Activated CD4-positive, CD25-positive, alpha-beta regulatory T cell treated with anti-CD3 and anti-CD28 coated beads, Interleukin-2, amount 50 U/mL, for 16 hours (primary cell): ENCODE results near the gene SDK2.

Experiments used
- DNase-seq: peaks from one replicate; pipeline ENCODE4 v3.0.0-alpha.2; 2020; ENCODE audit warnings: low read depth, low spot score

Gene SDK2

DNA sequence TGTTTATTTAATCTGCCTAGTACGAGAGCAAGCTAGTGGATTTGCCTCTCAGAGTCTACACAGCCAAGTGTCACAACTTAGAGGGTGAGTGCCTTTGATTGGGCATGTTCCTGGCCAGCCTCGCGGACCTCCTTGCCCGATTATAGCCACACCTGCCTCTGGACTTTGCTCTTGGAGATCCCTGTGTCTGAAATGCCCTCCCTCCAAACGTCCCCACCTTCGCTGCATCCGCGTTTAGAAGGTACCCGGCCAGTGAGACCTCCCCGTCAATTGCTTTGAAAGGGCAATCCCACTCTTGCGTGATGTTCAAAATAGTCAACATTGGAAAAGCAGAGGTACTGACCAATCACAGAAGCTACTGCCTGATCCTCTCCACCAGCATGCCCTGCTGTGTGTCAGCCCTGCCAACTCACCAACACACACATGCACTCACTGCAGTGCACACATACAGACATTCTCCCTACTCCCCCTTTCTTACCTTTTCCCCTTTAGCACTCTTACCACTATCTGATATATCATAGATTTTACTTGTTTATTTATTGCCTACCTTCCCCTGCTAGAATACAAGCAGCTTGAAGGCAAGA, 6.5 kb upstream of the SDK2 start:
- DNase-seq = no peak

DNA sequence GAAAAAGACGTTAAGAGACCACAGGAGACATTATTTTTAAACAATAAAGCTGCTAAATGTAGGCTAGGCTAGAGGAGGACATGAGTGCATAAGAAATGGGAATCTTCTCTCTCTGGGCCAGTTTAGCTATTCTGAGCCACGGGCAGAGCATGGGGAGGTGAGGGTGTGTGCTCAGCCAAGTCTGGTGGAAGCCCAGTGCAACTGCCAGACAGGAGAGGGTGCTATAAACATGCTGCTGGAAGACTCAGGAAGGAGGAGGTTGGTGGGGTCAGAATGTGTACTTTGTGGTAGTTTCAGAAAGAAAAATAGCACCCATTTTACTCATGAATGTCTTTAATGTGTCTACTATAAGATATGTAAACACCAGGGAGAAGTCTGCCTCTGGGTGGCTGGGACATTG, 5.9 kb upstream of the SDK2 start:
- DNase-seq = no peak

DNA sequence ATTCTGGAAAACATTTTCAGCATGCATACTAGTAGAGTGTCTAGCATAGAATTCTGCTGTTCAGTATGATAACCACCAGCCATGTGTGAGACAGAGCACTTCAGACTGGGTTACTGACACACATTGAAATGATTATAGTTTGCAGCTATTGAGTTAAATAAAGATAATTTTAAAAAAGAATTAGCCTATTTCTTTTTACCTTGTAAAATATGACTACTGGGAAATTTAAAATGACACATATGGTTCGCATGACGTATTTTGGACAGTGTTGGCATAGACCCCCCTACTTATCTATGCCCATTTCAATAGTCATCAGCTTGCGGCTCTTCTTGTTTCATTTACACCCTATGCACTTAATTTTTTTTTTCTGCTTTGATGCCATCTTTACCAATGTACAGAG, 4.7 kb upstream of the SDK2 start:
- no peak for DNase-seq

DNA sequence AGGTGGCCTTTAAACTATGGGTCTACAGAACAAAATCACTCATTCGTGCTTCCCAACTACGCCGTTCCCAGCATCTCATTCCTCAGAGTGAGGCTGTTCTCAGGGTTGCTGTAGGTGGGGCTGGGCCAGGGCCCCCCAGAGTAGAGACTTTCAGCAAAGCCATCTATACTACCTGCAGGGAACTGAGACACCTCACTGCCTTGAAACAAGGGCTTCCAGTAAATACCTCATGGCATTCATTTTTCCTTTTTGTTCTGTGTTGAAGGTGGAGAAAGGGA, 4.2 kb upstream of the SDK2 start:
- DNase-seq = no peak

- DNase-seq = no peak
Measured at GRCh38 chr17:73647772-73648542, 3.7 kb upstream of the SDK2 start.

- DNase-seq = no peak
Measured at GRCh38 chr17:73647301-73647695, 3.1 kb upstream of the SDK2 start.

- DNase-seq = no peak
Measured at GRCh38 chr17:73646409-73647300, 2.4 kb upstream of the SDK2 start.

DNA sequence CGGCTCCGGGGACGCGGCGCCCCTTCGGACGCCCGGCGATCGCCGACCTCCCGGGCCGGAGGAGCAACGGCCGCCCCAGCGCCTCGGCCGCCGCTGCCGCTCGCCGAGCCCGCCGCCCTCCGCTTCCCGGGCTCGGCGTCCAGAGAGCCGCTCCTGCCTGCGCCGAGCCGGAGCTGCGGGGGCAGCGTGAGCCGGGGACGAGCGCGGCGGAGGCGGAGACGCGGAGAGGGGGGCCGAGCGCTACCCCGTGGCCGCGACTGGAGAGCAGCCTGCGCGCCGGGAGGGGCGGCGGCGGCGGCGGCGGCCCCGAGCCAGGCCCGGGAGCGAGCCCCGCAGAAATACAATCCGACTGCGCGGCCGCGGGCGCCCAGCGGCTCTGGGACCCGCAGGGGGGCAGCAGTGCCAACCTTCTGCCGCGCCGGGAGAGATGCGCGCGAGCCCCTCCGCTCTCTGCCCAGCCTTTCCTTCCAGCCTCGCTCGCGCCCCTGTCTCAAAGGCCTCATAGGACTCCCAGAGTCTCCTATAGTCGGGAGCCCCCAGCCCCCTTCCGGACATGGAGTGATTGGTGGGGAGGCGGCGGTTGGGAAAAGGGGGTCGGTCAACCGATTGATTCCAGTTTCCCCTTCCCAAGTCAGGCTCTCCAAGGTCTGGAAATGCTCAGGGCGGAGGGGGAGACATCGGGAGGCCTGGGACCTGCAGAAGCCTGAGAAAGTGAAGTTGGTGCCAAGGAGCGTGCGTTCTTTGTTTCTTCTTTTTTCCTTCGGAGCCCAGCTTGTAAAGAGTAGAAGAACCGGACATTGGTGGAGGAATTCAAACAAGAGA, 1.0 kb upstream of the SDK2 start:
- no peak for DNase-seq

- DNase-seq = no peak
Measured at GRCh38 chr17:73643852-73644144, 447 bp downstream of the SDK2 start.

- no peak for DNase-seq
Measured at GRCh38 chr17:73643001-73643851, 1.0 kb downstream of the SDK2 start.

DNA sequence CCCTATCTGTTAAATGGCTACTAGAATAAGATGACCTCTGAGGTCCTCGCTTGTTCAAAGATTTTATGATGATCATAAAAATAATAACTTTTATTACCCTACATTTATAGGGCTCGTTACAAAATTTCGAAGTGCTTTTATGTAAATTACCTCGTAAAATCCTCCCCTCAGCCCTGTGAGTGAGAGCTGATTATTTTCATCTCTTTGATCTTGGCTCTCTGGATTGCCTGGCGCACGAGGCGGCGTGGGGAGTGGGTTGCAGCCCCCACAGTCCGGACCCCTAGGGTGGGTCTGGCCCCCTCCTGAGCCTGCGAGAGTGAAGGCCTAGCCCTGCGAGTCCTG, 1.6 kb downstream of the SDK2 start:
- no peak for DNase-seq

DNA sequence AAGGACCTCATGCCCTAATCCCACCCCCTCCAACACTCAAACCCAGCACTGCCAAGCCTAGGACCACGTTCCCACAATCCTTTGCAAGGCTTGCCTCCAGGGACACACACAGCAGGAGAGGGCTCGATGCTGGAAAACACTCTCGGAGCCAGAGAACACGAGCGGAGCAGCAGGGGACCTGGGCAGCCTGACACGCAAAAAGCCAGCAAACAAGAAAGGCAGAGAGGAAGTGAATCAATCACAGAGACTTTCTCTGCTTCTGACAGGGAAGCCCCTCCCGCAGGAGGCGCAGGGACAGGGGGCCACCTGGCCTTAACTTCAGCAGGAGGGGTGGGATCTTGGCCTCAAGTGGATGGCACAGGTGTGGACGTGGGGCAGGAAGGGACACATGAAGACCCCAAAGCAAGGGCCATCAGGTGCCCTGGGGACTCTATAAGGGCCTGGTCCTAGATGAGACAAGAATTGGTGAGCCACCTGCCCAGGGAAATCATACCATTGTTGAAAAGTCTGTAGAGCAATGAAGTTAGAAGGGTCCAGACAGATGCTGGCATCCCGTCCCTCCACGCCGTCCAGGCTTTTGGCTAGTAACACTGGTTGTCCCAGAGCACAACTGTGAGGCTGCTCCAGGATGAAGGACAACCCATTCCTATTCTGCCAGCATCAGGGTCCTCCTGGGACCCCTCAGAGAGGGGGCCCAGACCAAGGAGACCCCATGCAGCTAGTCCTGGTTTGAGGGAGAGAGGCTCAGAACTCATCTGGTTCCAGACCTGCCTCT, 2.2 kb downstream of the SDK2 start:
- DNase-seq = no peak

- no peak for DNase-seq
Measured at GRCh38 chr17:73640691-73641090, 3.6 kb downstream of the SDK2 start.

- DNase-seq = no peak
Measured at GRCh38 chr17:73639932-73640331, 4.3 kb downstream of the SDK2 start.

DNA sequence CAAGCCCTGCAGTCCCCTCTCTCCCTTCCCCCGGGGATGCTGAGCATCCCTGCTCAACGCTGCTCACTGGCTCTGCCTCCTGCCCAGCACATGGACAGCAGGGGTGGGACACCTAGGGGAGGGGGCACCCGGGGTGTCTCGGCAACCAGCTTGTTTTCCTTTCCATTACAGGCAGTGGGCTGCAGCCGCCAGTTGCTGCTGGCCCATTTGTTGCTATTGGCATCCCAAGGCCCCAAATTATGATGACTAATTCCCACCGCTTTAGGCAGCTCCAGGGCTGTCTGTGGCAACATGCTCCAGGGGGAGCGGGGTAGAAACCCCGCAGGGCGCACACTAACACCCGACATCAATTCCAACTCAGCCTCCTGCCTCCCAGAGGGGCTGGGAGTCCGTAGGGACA, 4.9 kb downstream of the SDK2 start:
- no peak for DNase-seq

DNA sequence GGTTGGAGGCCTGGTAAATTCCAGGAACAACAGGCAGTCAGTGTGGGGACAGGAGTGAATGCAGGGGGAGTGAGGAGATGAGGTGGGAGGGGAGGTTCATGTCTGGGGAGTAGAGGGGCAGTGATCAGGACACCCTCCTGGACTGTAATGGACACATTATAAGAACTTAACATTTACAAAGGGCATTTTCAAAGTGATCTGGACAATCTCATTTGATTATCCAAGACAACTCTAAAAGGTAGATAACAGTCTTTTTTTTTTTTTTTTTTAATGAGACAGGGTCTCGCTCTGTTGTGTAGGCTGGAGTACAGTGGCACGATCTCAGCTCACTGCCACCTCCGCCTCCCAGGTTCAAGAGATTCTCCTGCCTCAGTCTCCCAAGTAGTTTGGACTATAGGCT, 5.7 kb downstream of the SDK2 start:
- no peak for DNase-seq

DNA sequence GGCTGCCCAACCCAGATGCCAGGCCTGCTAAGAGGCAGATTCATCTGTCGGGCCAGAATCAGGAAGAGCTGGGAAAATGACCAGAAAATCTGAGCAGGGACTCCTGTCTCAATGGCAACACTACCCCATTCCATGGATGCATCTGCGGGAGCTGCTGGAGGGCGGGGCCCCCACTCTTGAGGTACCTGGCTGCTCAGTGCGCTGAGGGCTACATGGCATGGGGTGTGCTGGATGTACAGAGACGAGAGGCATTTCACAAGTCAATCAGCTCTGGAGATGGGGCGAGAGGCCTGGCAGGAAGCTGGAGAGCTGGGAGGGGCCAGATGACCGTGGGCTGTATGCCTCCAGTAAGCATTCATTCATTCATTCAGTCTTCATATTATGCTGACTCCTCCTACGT, 6.4 kb downstream of the SDK2 start:
- DNase-seq = no peak

DNA sequence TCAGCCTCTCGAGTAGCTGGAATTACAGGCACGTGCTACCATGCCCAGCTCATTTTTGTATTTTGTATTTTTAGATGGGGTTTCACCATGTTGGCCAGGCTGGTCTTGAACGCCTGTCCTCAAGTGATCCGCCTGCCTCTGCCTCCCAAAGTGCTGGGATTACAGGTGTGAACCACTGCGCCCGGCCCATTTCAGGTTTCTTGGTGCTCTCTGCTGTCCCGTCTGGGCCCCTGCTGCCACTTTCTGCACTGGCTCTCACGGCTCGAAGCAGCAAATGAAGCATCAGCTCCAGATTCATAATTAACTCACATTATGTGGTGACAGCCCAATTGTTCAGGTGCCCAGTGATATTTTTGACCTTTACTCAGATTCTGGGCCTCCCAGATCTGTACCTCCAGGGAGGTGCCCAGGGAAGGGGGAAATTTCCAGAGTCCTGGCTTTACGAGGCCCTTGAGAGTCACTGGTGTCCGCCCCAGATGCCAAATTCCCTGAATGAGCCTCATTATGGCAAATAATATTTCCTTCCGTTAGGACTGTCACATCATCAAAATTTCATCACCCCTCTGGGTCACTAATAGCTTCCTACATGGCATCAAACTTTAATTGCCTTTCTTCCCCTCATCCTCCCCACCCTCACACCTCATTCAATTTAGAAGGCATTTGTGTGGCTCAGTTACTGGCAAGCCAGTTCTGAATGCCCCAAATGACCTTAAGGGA, 9.0 kb downstream of the SDK2 start:
- no peak for DNase-seq

GRCh38 chr17:73634629-73635028, 9.6 kb downstream of the SDK2 start:
- no peak for DNase-seq

DNA sequence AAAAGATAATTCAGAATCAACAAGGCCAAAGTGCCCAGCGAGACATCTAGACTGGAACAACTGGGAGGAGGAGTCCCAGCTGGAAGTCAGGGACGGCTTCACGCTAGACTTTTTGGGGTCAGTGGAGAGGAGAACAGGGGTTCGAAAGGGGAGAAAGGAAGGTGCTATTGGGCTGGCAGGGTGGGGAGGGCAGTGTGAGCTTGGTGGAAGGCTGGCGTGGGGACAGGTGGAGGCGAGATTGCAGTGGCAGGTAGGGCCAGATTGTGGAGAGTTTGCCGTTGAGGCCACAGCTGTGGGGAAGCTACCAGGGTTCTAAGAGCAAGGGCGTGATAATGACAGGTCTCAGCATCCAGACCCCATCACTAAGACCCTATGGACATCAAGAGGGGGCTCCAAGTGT, 10.5 kb downstream of the SDK2 start:
- no peak for DNase-seq
